HG03460 (cell line): Measurements from ENCODE around the gene UGT2B15.
"Not testable (repeated sequence)": the region's sequence is repeated elsewhere in the genome, so short reads cannot be mapped to it uniquely, and the experiment has no call there.

Experiments used
- ATAC-seq: cut with Tn5 transposase; IDR thresholded peaks from one replicate; pipeline ENCODE4 v1.9.1; 2021; ENCODE audit not compliant: unreplicated experiment

The UGT2B15 gene

DNA sequence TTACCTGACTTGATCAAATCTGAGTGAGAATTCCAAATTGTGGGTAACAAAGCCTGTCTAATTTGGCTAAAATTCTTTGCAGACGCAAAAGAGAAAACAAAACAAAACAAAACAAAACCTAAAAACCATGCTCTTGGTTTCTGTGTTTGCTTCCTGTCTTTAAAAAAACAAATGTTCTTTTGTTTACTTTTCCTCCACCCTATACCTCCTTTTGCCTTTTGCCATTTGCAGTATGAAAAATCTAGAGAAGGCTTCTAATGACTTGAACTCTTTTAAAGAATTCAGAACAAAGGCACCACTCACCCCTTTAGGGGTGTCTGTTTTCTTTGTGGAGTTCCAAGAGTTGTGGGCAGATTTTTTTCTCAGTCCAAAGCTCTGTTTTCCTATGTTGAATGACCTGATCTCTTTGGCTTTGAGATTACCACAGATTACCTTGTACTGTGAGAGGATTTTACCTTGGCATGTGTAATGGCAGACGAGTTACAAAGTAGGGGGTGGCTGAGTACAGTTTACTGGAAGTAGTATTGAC is 13.9 kb downstream of the UGT2B15 start:
- peak; percentile 50 for ATAC-seq

DNA sequence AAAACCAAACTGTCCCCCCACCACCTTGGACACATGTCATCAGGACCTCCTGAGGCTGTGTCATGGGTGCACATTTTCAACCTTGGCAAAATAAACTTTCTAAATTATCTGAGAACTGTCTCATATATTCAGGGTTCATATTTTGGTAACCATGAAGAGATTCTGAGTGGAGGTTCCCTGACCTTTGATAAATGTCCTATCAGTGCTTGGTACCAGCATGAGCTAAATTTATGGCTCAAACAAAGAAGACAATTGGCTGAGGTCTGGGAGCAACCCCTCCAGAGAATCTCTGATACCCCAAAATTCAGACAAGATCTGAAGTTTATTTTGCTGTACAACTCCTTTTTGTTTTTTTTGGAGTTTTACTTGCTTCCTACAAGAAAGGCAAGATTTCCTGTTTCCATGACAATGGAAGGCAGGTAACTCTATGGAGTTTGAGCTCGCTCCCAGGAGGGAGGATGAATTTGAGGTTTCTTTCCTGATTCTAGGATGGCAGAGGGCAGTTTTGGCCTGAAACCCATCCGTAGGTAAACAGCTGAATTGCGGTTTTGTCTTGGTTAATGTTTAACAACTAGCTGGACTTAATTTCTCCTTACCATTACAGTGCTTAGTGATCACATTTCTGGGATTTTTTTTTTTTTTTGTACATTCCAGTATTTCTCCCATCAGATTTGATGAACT is 14.5 kb downstream of the UGT2B15 start:
- ATAC-seq = peak; percentile 19

DNA sequence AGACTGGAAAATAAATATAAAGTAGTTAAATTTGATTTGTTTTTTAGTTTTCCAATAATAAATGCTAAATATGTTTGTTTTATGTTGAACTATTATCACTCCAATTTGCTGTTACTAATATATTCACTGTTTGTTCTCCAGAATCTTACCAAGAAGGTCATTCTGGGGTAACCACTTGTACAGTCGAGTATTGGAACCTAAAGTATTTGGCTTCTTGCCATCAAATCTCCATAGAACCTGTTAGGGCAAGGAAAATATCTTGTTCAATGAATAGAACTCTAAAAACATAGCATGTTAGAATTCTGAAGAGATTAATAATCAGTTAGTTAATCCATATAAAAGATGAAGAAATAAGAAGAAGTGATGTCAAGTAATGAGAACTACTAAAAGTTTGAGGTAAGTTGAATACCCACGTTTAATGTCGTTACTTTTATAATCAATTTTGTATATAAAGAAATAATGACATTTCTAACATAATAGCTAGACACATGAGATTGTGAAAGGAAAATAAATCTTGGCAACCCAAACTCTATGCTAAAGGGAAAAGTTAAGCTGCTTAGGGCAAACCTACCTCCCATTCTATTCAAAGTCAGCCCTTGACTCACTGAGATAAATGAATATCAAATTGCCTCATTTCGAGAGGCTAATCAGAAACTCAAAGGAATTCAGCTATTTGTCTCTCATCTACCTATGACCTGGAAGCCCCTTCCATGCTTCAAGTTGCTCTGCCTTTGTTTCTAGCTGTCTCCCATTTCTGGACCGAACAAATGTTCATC is 15.3 kb downstream of the UGT2B15 start:
- ATAC-seq = no peak

DNA sequence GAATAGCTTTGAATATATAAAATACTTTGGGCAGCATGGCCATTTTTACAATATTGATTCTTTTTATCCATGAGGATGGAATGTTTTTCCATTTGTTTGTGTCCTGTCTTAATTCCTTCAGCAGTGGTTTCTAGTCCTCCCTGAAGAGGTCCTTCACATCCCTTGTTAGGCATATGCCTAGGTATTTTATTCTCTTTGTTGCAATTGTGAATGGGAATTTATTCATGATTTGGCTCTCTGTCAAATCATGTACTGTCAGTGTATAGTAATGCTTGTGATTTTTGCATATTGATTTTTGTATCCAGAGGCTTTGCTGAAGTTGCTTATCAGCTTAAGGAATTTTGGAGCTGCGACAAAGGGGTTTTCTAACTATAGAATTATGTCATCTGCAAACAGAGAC is 18.5 kb downstream of the UGT2B15 start:
- no peak for ATAC-seq

DNA sequence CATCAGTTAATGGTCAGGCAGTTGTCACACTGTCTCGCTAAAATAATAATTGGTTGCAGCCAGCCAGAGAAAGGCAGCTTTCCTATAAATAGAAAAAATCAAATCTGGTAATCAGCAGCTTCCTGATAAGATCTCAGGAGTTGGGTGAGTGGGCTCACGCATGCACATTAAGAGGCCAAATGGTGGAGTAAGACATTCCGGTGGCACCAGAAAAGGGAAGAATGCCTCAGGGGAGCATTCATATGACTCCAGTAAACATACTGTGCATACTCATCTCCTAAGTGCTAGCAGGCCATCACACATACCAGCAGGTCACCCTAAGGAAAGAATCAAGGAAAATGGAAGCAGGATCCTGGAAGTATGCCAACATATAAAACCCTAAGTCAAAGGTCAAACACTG is 40.1 kb downstream of the UGT2B15 start:
- no peak for ATAC-seq

DNA sequence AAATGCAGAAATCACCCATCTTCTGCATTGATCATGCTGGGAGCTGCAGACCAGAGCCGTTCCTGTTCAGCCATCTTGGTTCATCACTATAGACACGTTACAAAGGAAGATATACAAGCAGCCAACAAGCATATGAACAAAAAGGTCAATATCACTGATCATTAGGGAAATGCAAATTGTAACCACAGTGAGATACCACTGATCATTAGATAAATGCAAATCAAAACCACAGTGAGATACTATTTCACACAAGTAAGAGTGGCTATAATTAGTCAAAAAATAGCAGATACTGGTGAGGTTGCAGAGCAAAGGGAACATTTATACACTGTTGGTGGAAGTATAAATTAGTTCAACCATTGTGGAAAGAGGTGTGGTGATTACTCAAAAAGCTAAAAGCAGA is 47.7 kb downstream of the UGT2B15 start:
- ATAC-seq = not testable (repeated sequence)

DNA sequence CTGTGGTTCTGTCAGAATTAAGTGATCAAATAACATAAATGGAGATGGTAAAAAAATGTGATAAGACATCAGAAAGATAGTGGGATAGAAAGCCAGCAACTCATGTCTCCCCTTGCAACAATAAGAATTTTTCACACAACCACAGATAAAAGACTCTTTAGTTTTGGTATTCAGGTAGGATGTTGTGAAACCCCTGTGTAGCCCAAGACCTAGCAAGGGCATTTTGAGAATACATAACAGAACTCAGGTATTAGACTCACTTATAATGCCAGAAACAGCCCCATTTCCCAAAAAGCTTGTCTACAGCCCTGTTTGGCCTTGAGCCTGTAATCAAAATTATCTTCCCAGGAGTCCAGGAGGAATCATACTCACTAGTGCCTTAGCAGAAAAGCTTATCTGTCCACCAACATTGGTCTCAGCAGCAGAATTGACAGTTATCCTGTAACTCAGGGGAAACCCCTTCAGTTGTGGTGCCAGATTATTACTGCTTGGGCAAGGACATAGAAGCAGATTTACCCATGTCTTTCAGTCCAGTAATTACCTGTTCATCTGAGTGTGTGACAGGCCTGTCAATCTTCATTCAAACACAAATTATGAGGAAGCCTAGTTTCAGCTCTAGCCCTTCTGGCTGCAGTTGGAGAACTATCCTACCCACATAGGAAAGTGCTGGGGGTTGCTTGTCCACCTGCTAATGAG is 53.3 kb downstream of the UGT2B15 start:
- peak; percentile 65 for ATAC-seq

DNA sequence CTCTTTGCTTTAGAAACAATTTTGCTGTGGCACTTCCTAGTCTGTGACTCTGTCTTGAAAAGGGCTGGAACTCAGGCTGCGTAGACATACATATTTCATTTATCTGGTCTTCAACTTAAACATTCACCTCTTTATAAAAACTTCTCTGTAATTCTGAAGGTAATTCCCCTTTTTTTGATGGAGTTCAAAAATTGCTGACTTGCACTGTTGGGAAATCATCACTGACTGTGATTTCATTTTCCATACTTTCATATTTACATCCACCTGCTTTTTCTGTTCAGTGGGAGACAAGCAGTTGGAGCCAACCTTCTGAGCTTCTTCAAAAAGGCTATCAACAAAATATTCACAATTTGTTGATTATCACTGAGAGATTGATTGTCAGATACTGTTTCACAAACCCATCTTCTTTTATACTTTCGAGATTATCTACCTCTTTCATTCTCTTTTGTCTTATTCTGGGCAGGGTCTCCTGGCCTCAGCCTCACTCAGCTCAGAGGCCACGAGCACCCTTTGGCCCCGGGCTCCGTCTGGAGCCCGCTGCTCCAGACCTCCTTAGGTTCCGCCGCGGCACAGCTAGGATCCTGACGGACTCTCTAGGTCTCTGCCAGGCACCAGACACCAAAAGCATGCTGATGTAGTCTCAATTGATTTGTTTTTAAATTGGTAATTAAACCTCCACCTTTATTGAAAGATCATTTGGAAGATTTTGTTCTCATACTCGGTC is 54.6 kb downstream of the UGT2B15 start:
- no peak for ATAC-seq

DNA sequence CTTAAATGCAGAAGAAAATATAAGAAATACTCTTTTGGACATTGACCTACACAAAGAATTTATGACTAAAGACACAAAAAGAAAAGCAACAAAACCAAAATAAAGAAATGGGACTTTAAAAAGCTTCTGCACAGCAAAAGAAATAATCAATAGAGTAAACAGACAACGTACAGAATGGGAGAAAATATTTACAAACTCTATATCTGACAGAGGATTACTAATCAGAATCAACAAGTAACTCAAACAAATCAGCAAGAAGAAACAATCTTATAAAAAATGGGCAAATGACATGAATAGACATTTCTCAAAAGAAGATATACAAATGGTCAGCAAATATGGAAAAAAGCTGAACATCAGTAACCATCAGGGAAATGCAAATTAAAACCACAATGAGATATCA is 56.7 kb downstream of the UGT2B15 start:
- no peak for ATAC-seq

DNA sequence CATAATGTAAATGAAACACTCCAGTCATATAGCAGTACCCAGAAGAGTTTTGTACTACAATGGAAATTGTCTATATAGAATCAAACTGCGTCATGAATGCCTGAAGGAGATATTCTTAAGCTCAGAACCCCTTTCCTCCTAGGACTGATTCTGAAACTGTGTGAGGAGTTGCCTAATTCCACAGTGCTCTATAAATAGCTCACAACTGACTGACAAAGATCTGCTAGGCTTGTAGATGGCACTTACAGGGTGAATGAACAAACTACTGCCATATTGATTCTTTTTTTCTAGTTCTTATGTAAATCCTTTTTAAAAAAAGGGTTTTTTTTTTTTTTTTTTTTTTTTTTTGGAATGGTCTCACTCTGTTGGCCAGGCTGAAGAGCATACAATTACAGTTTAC is 64.2 kb downstream of the UGT2B15 start:
- no peak for ATAC-seq

DNA sequence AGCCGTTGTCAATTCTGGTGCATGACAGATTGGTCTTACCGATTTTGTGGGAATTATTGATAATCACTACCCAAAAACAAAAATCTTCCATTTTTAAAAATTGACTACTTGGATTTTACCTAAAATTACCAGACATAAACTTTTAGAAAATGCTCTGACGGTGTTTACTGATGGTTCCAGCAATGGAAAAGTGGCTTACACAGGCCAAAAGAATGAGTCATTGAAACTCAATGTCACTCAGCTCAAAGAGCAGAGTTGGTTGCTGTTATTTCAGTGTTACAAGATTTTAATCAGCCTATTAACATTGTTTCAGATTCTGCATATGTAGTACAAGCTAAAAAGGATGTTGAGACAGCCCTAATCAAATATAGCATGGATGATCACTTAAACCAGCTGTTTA is 71.3 kb downstream of the UGT2B15 start:
- no peak for ATAC-seq

DNA sequence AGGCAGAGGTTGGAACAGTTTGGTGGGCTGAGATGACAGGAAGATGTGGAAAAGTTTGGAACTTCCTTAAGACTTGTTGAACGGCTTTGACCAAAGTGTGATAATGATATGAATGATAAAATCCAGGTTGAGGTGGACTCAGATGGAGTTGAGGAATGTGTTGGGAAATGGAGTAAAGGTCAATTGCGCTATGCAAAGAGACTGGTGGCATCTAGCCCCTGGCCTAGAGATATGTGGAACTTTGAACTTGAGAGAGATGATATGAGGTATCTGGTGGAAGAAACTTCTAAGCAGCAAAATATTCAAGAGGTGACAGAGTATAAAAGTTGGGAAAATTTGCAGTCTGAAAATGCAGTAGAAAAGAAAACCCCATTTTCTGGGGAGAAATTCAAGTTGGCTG is 73.0 kb downstream of the UGT2B15 start:
- no peak for ATAC-seq
